BJ (cell line): ENCODE data around the gene SERPINB2. TPM values are rescaled to one million over a fixed set of nuclear protein-coding genes. Genes with fewer than 3 reads are reported as not detected.

Experiments
- CTCF ChIA-PET: fragments of 350-600 bp; formaldehyde crosslinking; extraction: SDS; loops from one replicate; lab custom pipeline; 2021; ENCODE audit warnings: antibody characterized with exemption, inconsistent platforms; lab: Yijun Ruan, JAX
- POLR2A ChIA-PET: fragments of 300-600 bp; sonication (Branson Sonifier 250); formaldehyde crosslinking; extraction: SDS; loops from one replicate; lab custom pipeline; 2021; ENCODE audit warnings: antibody characterized with exemption; lab: Charles Lee
- DNase-seq: peaks from one replicate; pipeline ENCODE4 v3.0.0-alpha.2; 2011; ENCODE audit warnings: low read depth
- H3K27me3 ChIP-seq: 2 replicates; pipeline ENCODE4 v1.6.0; 2011; ENCODE audit warnings: low read length; ENCODE audit not compliant: control insufficient read depth, insufficient read depth
- H3K36me3 ChIP-seq: 2 replicates; pipeline ENCODE4 v1.5.1; 2011; ENCODE audit warnings: low read length; ENCODE audit not compliant: control insufficient read depth, insufficient read depth
- H3K4me3 ChIP-seq: 2 replicates; pipeline ENCODE4 v1.5.1; 2011; ENCODE audit warnings: low read depth, mild to moderate bottlenecking, control low read depth, low read length
- polyA plus RNA-seq: library from polyadenylated mRNA; depleted of rRNA; stranded (reverse); fragments of >200 nt; gene quantifications from 2 replicates; pipeline ENCODE4 v1.2.3, GENCODE V29; 2011
- TF ChIP-seq, protein P1 (sequence below): IDR thresholded peaks from 2 replicates; pipeline ENCODE4 v1.5.1; 2011; ENCODE audit warnings: low read depth, mild to moderate bottlenecking, control low read depth, inconsistent platforms, low read length, moderate library complexity; ENCODE audit not compliant: insufficient read depth

SERPINB2 gene
- polyA plus RNA-seq, 1 experiment = 15.2 TPM

GRCh38 chr18:63892566-63892965 is 5.1 kb downstream of the SERPINB2 start:
- ChIA-PET POLR2A (no interaction called here), CTCF (interaction anchor here (1.2 kb wide), 1 partner anchor 32 kb away, joined by 3 read pairs; no protein-coding TSS in a partner anchor)
- DNase-seq = no peak
- TF ChIP-seq, protein P1, sequence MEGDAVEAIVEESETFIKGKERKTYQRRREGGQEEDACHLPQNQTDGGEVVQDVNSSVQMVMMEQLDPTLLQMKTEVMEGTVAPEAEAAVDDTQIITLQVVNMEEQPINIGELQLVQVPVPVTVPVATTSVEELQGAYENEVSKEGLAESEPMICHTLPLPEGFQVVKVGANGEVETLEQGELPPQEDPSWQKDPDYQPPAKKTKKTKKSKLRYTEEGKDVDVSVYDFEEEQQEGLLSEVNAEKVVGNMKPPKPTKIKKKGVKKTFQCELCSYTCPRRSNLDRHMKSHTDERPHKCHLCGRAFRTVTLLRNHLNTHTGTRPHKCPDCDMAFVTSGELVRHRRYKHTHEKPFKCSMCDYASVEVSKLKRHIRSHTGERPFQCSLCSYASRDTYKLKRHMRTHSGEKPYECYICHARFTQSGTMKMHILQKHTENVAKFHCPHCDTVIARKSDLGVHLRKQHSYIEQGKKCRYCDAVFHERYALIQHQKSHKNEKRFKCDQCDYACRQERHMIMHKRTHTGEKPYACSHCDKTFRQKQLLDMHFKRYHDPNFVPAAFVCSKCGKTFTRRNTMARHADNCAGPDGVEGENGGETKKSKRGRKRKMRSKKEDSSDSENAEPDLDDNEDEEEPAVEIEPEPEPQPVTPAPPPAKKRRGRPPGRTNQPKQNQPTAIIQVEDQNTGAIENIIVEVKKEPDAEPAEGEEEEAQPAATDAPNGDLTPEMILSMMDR = no peak
- Histone ChIP-seq H3K36me3 (no peaks in the 10 kb centered on the region), H3K4me3 (no peak overlapping the region), H3K27me3 (0 out of 2 replicates have a peak, but pooled peaks cover 1% of the 10 kb centered on the region)

GRCh38 chr18:63894106-63894772 is 6.7 kb downstream of the SERPINB2 start:
- ChIA-PET POLR2A (no interaction called here), CTCF (interaction anchor here (1.6 kb wide), 1 partner anchor 42 kb away, joined by 8 read pairs; no protein-coding TSS in a partner anchor)
- no peaks in the 10 kb centered on the region for H3K36me3 ChIP-seq
- H3K4me3 ChIP-seq = no peak overlapping the region
- H3K27me3 ChIP-seq = 0 out of 2 replicates have a peak, but pooled peaks cover 1% of the 10 kb centered on the region
- TF ChIP-seq, protein P1 = no peak
- no peak for DNase-seq

DNA sequence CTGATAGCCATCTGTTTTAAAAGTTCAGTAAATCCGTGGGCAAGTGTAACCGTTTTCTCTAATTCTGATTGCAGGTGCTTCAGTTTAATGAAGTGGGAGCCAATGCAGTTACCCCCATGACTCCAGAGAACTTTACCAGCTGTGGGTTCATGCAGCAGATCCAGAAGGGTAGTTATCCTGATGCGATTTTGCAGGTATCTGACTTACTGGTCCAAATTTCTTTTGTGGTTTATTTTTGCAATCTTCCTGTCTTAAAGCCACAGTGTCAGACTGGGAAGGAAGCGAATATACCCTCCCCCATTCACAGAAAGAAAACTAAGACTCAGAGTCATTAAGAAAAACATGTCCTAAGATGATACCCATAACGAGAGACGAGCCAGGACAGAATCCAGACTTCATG is 7.7 kb downstream of the SERPINB2 start:
- TF ChIP-seq, protein P1 = no peak
- CTCF ChIA-PET = interaction anchor here (0.9 kb wide), 1 partner anchor 24 kb away, joined by 3 read pairs; no protein-coding TSS in a partner anchor
- POLR2A ChIA-PET = no interaction called here

DNA sequence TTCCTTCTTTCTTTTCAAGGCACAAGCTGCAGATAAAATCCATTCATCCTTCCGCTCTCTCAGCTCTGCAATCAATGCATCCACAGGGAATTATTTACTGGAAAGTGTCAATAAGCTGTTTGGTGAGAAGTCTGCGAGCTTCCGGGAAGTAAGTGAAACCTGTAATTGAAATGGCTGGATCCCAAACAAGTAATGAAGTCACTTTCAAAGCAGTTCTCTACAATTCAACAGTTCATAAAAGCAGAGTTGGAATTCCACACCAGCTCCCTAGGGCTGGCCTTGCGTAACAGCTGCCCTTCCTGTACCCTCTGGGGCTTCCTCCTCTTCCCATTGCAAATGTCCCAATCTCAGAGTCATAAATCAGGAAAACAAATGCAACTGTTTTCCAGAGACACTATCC is 9.6 kb downstream of the SERPINB2 start:
- no peak for DNase-seq
- 0 out of 2 replicates have a peak, but pooled peaks cover 1% of the 10 kb centered on the region for H3K27me3 ChIP-seq
- H3K36me3 ChIP-seq = no peaks in the 10 kb centered on the region
- CTCF ChIA-PET = interaction anchor here (0.9 to 2.0 kb wide), 3 partner anchors 10 to 67 kb away, joined by 3 to 7 read pairs (median 4); no protein-coding TSS in a partner anchor
- POLR2A ChIA-PET = no interaction called here
- TF ChIP-seq, protein P1 = no peak
- no peak overlapping the region for H3K4me3 ChIP-seq

More for the DNA sequence above, 7.7 kb downstream of the SERPINB2 start:
- Histone ChIP-seq H3K36me3 (no peaks in the 10 kb centered on the region), H3K27me3 (0 out of 2 replicates have a peak, but pooled peaks cover 1% of the 10 kb centered on the region), H3K4me3 (no peak overlapping the region)
- no peak for DNase-seq

DNA sequence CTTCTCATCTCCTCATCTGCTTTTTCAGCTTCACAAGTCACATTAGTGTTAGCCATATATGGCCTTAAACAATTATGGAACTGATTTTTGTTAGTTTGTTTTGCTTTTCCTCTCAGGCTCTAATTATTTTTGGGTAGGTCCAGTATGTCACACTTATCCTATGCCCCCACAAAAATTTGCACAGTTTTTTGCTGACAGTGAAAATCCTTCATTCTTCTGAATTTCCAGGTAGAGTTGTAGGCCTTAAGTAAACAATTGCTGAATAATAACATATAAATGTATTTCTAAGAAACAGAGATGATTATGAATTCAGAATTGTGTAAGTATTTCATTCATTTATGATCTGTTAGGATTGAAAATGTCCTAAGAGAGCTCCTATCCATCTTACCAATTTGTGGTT is 11.7 kb downstream of the SERPINB2 start:
- TF ChIP-seq, protein P1 = no peak
- no peaks in the 10 kb centered on the region for H3K36me3 ChIP-seq
- POLR2A ChIA-PET = no interaction called here
- 0 out of 2 replicates have a peak, but pooled peaks cover 1% of the 10 kb centered on the region for H3K27me3 ChIP-seq
- CTCF ChIA-PET = interaction anchor here (0.8 to 1.3 kb wide), 2 partner anchors 9 to 25 kb away, joined by 3 to 6 read pairs; no protein-coding TSS in a partner anchor
- no peak overlapping the region for H3K4me3 ChIP-seq
- DNase-seq = no peak
